Endothelial cell of umbilical vein (primary cell): ENCODE data around the gene HSPA12A. TPM values are rescaled to one million over a fixed set of nuclear protein-coding genes. Genes with fewer than 3 reads are reported as not detected.

Experiments used
- BruUV-seq: library from RNA; stranded (reverse); fragments of 400-500 nt; replicated peaks from 2 replicates; lab custom pipeline; 2021; lab: Mats Ljungman, UMichigan
- CTCF ChIA-PET: fragments of 300-600, 350-600 bp; sonication (Branson Sonifier 250); formaldehyde crosslinking; loops from one replicate; lab custom pipeline; 2021; ENCODE audit warnings: antibody characterized with exemption, inconsistent platforms; lab: Charles Lee
- POLR2A ChIA-PET: fragments of 300-600, 350-600 bp; sonication (Branson Sonifier 250); formaldehyde crosslinking; loops from one replicate; lab custom pipeline; 2021; ENCODE audit warnings: antibody characterized with exemption, inconsistent platforms; lab: Charles Lee
- DNase-seq: peaks from one replicate; pipeline ENCODE4 v3.0.0-alpha.2; 2011; ENCODE audit warnings: low read depth, low spot score
- FAIRE-seq: peaks from 2 replicates; lab custom pipeline; 2011; peaks lifted over from hg19 to GRCh38; lab: Jason Lieb, UNC
- H2AFZ ChIP-seq: 2 replicates; pipeline ENCODE4 v1.6.0; 2012; ENCODE audit warnings: low read depth, low read length, control low read depth, inconsistent platforms
- H3K27ac ChIP-seq: 2 replicates; pipeline ENCODE4 v1.5.1; 2011; ENCODE audit warnings: low read depth, mild to moderate bottlenecking, control low read depth, low read length, moderate library complexity; ENCODE audit not compliant: insufficient read depth
- H3K27me3 ChIP-seq, 2 experiments: 2 replicates each; pipeline versions ENCODE4 v1.6.0 to v1.6.1; 2011; ENCODE audit warnings: low read length in 2 of 2, mixed read lengths in 1 of 2; ENCODE audit not compliant: control insufficient read depth in 2 of 2, insufficient read depth in 2 of 2
- H3K36me3 ChIP-seq, 2 experiments: 2 replicates in 1 of 2; 3 replicates in 1 of 2; pipeline ENCODE4 v1.5.1; 2011; ENCODE audit warnings: low read length in 2 of 2, mild to moderate bottlenecking in 1 of 2, moderate library complexity in 1 of 2; ENCODE audit not compliant: control insufficient read depth in 2 of 2, insufficient read depth in 2 of 2; ENCODE audit errors: extremely low read depth in 1 of 2
- H3K4me1 ChIP-seq: 3 replicates; pipeline ENCODE4 v1.5.1; 2011; ENCODE audit warnings: mild to moderate bottlenecking, low read length; ENCODE audit not compliant: control insufficient read depth, insufficient read depth; ENCODE audit errors: extremely low read depth
- H3K4me2 ChIP-seq: 2 replicates; pipeline ENCODE4 v1.6.1; 2011; ENCODE audit warnings: low read length, control low read depth, mixed read lengths; ENCODE audit not compliant: insufficient read depth
- H3K4me3 ChIP-seq, 3 experiments: fragments of 200-600 bp in 1 of 3; sonication (generic), shearing (Covaris generic) in 1 of 3; replicated peaks in 1 of 3; 2 replicates each; pipeline ENCODE4 v1.5.1; 2011 to 2016; ENCODE audit warnings: control low read depth in 3 of 3, low read length in 3 of 3, mild to moderate bottlenecking in 2 of 3, inconsistent platforms in 1 of 3, low read depth in 1 of 3, moderate library complexity in 1 of 3; ENCODE audit not compliant: insufficient read depth in 1 of 3
- H3K79me2 ChIP-seq: 2 replicates; pipeline ENCODE4 v1.6.0; 2012; ENCODE audit warnings: low read length, inconsistent platforms; ENCODE audit not compliant: control insufficient read depth, insufficient read depth
- H3K9ac ChIP-seq: replicated peaks from 2 replicates; pipeline ENCODE3; 2011; ENCODE audit warnings: low read length, control low read depth; ENCODE audit not compliant: insufficient read depth; ENCODE audit errors: extremely low read depth
- H3K9me1 ChIP-seq: replicated peaks from 3 replicates; pipeline ENCODE4 v1.6.0; 2011; ENCODE audit warnings: mild to moderate bottlenecking, low read length; ENCODE audit not compliant: control insufficient read depth, insufficient read depth; ENCODE audit errors: extremely low read depth
- H3K9me3 ChIP-seq: replicated peaks from 2 replicates; pipeline ENCODE4 v1.5.1; 2012; ENCODE audit warnings: low read length, inconsistent platforms; ENCODE audit not compliant: control insufficient read depth, insufficient read depth
- H4K20me1 ChIP-seq: replicated peaks from 2 replicates; pipeline ENCODE3; 2011; ENCODE audit warnings: mild to moderate bottlenecking, low read length; ENCODE audit not compliant: control insufficient read depth, insufficient read depth; ENCODE audit errors: extremely low read depth
- CTCF ChIP-seq, 2 donors: IDR thresholded peaks; 1 replicate in 1 of 2; 2 replicates in 1 of 2; pipeline ENCODE4 v1.5.1; 2011; ENCODE audit warnings: low read length in 2 of 2, mild to moderate bottlenecking in 2 of 2, moderate library complexity in 2 of 2, control low read depth in 1 of 2, inconsistent platforms in 1 of 2, low read depth in 1 of 2; ENCODE audit not compliant: insufficient read depth in 1 of 2; ENCODE audit errors: extremely low read depth in 1 of 2
- EZH2 ChIP-seq: IDR thresholded peaks from 2 replicates; pipeline ENCODE4 v1.6.1; 2012; ENCODE audit warnings: borderline replicate concordance, low read depth, mild to moderate bottlenecking, moderate library complexity, low read length, inconsistent platforms; ENCODE audit not compliant: severe bottlenecking
- FOS ChIP-seq: IDR thresholded peaks from 2 replicates; pipeline ENCODE4 v1.6.1; 2011; ENCODE audit warnings: mild to moderate bottlenecking, low read length, moderate library complexity, borderline replicate concordance; ENCODE audit not compliant: insufficient read depth
- GATA2 ChIP-seq: IDR thresholded peaks from 2 replicates; pipeline ENCODE4 v1.7.0; 2011; ENCODE audit warnings: low read depth, mild to moderate bottlenecking, moderate library complexity, mixed read lengths, low read length; ENCODE audit not compliant: insufficient read length, insufficient read depth
- JUN ChIP-seq: IDR thresholded peaks from 2 replicates; pipeline ENCODE4 v1.6.1; 2011; ENCODE audit warnings: borderline replicate concordance, low read depth; ENCODE audit not compliant: insufficient read length, insufficient read depth
- MAX ChIP-seq: IDR thresholded peaks from 2 replicates; pipeline ENCODE4 v1.6.1; 2011; ENCODE audit not compliant: insufficient read depth, insufficient read length
- MYC ChIP-seq: IDR thresholded peaks from one replicate; pipeline ENCODE4 v1.6.1; 2011; ENCODE audit warnings: mild to moderate bottlenecking, low read depth, low read length
- POLR2A ChIP-seq: IDR thresholded peaks from 2 replicates; pipeline ENCODE4 v1.6.1; 2012; ENCODE audit warnings: low read depth, mild to moderate bottlenecking, control low read depth, low read length
- POLR2AphosphoS5 ChIP-seq: IDR thresholded peaks from 2 replicates; pipeline ENCODE4 v1.6.1; 2012; ENCODE audit warnings: low read depth, mild to moderate bottlenecking, control low read depth, low read length, moderate library complexity; ENCODE audit not compliant: insufficient read depth
- dilution Hi-C: fragments of 300-500 bp; cut with MboI; formaldehyde crosslinking; loops from one replicate; pipeline ENCODE4 v1.15.0; 2019; ENCODE audit warnings: low sequenced_read_pairs; ENCODE audit not compliant: extremely low pct_ligation_motif_present
- intact Hi-C: fragments of 100-400 bp; cut with micrococcal nuclease; formaldehyde crosslinking; loops from one replicate; pipeline ENCODE4 v1.10.0; 2022
- polyA plus RNA-seq, 4 experiments: library from polyadenylated mRNA; depleted of rRNA in 3 of 4; stranded (reverse) in 3 of 4; unstranded in 1 of 4; fragments of >200 nt; gene quantifications; 2 replicates each; pipeline versions ENCODE4 v1.2.1 to v1.2.3, GENCODE V29; 2011 to 2012; ENCODE audit warnings: missing spikeins in 1 of 4
- total RNA-seq: library from RNA; stranded (reverse); gene quantifications from 2 replicates; pipeline ENCODE4 v1.2.3, GENCODE V29; 2021

HSPA12A gene
- total and polyA plus RNA-seq, 2 donors (not counting 3 experiments of a cell fraction or from before 2014, with no cell fraction given) = 0.22 to 0.29 TPM

GRCh38 chr10:116702165-116702564, 40.2 kb downstream of the HSPA12A start:
- Histone ChIP-seq H2AFZ (no peak overlapping the region), H4K20me1 (no peaks in the 10 kb centered on the region), H3K27me3 (no peaks in the 10 kb centered on the region), H3K9me1 (no peaks in the 10 kb centered on the region), H3K4me1 (no peaks in the 10 kb centered on the region), H3K9ac (no peak overlapping the region), H3K36me3 (no peaks in the 10 kb centered on the region), H3K27ac (no peak overlapping the region), H3K4me2 (no peak overlapping the region), H3K9me3 (no peaks in the 10 kb centered on the region), H3K4me3 (no peak overlapping the region), H3K79me2 (no peaks in the 10 kb centered on the region)
- dilution Hi-C loops = no loop called here
- intact Hi-C loops = no loop called here
- FAIRE-seq (no peak), DNase-seq (no peak)
- CTCF ChIA-PET = interaction anchor here (1.1 kb wide), 1 partner anchor 12 kb away, joined by 3 read pairs; no protein-coding TSS in a partner anchor
- no TSS peak for BruUV-seq
- TF ChIP-seq POLR2A = no peak
- no peak for TF ChIP-seq POLR2AphosphoS5
- no peak for TF ChIP-seq MYC
- TF ChIP-seq GATA2 = no peak
- no peak for TF ChIP-seq CTCF (IDR thresholded peaks at IDR 0.05; ENCODE audit: extremely low read depth in 1 of 2, insufficient read depth in 1 of 2, low read depth in 1 of 2, low read length in 2 of 2)
- no peak for TF ChIP-seq FOS
- no peak for TF ChIP-seq EZH2
- no peak for TF ChIP-seq JUN
- TF ChIP-seq MAX = no peak
- POLR2A ChIA-PET = no interaction called here
